ENCODE measurements around the gene CHCHD3. TPM values are rescaled to one million over a fixed set of nuclear protein-coding genes. Genes with fewer than 3 reads are reported as not detected.

CHCHD3 gene
- total RNA-seq, 1 donor from 2014 or later = 38.5 TPM

DNA sequence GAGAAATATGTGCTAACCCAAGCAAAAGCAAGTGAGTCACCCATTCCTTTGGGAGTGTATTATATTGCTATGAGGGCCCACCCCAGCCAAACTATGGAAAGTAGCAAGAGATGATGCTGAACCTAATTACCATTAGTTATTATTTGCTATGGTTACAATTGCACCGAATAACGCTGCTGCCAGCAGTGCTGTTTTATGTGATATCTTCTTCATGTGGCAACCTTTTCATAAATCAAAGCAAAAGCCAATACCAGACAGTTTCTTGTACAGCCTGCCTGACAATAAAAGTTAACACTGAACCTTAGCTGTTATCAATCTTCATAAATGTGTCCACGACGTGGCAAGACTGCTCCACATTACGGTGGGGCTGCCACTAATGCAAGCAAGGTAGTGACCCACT, 263.9 kb downstream of the CHCHD3 start:
- ATAC-seq (no peak), DNase-seq (no peak)
- H3K27ac ChIP-seq = no peak overlapping the region
- H3K4me3 ChIP-seq = no peak overlapping the region
- H3K36me3 ChIP-seq = no peaks in the 10 kb centered on the region
- H3K27me3 ChIP-seq (ENCODE audit: low read depth) = no peaks in the 10 kb centered on the region
- TF ChIP-seq, protein P1, sequence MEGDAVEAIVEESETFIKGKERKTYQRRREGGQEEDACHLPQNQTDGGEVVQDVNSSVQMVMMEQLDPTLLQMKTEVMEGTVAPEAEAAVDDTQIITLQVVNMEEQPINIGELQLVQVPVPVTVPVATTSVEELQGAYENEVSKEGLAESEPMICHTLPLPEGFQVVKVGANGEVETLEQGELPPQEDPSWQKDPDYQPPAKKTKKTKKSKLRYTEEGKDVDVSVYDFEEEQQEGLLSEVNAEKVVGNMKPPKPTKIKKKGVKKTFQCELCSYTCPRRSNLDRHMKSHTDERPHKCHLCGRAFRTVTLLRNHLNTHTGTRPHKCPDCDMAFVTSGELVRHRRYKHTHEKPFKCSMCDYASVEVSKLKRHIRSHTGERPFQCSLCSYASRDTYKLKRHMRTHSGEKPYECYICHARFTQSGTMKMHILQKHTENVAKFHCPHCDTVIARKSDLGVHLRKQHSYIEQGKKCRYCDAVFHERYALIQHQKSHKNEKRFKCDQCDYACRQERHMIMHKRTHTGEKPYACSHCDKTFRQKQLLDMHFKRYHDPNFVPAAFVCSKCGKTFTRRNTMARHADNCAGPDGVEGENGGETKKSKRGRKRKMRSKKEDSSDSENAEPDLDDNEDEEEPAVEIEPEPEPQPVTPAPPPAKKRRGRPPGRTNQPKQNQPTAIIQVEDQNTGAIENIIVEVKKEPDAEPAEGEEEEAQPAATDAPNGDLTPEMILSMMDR (IDR thresholded peaks at IDR 0.05) = no peak
- H3K9me3 ChIP-seq = no peaks in the 10 kb centered on the region
- H3K4me1 ChIP-seq = no peaks in the 10 kb centered on the region
- intact Hi-C loops (cut with DNase I) = no loop called here

DNA sequence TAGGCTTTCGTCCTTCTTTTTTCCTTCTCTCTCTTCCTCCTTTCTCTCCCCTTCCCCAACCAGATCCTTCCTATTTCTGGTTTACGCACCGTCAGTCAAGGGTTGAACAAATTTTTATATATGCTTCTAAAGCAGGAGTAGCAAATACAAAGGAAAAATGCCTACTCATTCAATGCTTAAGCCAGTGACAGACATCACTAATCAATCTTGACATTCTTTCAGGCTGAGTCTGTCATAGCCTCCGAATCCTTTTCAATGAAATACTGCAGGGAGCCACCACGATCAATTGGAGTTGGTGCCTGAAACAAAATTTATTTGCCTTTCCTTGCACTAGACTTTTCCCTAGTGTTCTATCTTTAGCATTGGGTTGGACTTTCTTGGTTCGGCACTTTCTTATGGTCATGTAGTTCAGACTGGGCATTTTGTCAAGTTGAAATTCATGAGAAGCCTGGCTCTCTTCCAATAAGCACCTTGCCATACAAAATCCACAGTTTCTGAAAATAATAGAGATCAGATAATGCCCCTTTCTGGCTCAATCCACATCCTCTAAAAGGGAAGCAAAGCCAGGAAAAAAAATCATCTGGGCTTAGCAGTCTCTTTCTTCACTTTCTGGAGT, 266.1 kb downstream of the CHCHD3 start:
- TF ChIP-seq, protein P1 (IDR thresholded peaks at IDR 0.05) = no peak
- no peaks in the 10 kb centered on the region for H3K27me3 ChIP-seq (ENCODE audit: low read depth)
- ATAC-seq (peak in 1 of 2 donors; percentile 33), DNase-seq (no peak)
- intact Hi-C loops (cut with DNase I) = no loop called here
- H3K4me1 ChIP-seq = no peaks in the 10 kb centered on the region
- no peak overlapping the region for H3K27ac ChIP-seq
- no peak overlapping the region for H3K4me3 ChIP-seq
- no peaks in the 10 kb centered on the region for H3K36me3 ChIP-seq
- no peaks in the 10 kb centered on the region for H3K9me3 ChIP-seq

DNA sequence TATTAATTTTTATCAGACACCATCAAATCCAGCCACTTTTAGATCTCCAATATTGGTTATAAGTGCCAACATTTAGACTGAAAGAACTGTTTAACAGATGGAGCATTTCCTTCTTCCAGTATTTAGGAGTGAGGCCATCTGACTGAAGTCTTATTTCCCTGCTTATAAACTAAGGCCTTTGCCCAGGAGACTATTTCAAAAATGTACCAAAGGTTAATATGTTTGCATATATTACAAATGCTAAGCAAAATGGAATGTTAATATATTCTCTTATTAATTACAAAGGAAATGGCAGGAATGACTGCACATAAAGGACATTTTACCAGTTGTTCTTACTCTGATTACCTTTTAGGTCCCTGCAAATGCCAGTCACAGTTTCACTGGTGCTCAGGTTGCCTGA, 266.8 kb downstream of the CHCHD3 start:
- DNase-seq (no peak), ATAC-seq (no peak)
- no peak overlapping the region for H3K27ac ChIP-seq
- intact Hi-C loops (cut with DNase I) = no loop called here
- H3K4me1 ChIP-seq = no peaks in the 10 kb centered on the region
- no peaks in the 10 kb centered on the region for H3K27me3 ChIP-seq (ENCODE audit: low read depth)
- H3K36me3 ChIP-seq = no peaks in the 10 kb centered on the region
- TF ChIP-seq, protein P1 (IDR thresholded peaks at IDR 0.05) = no peak
- H3K9me3 ChIP-seq = no peaks in the 10 kb centered on the region
- no peak overlapping the region for H3K4me3 ChIP-seq

DNA sequence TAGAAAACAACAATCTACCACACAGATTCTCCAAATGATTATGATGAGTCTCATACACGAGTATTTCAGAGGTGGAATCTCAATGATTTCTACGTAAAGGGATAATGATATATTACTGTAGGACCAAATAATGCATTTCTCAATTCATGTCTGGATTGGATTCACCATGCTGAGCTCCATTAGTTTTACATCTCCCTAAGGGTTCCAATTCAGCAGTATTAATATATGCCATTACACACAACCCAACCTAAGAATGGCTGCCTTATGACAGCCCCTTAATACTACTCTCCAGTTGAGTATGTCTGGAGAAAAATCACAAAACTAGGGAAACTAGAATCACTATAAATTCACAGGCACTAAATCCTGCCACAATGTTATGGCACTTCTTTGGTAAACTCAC, 271.3 kb downstream of the CHCHD3 start:
- DNase-seq = no peak
- ATAC-seq = no peak
- TF ChIP-seq, protein P1 (IDR thresholded peaks at IDR 0.05) = no peak
- H3K27ac ChIP-seq = no peak overlapping the region
- no peaks in the 10 kb centered on the region for H3K9me3 ChIP-seq
- no peaks in the 10 kb centered on the region for H3K4me1 ChIP-seq
- intact Hi-C loops (cut with DNase I) = no loop called here
- no peaks in the 10 kb centered on the region for H3K27me3 ChIP-seq (ENCODE audit: low read depth)
- H3K36me3 ChIP-seq = no peaks in the 10 kb centered on the region
- no peak overlapping the region for H3K4me3 ChIP-seq

DNA sequence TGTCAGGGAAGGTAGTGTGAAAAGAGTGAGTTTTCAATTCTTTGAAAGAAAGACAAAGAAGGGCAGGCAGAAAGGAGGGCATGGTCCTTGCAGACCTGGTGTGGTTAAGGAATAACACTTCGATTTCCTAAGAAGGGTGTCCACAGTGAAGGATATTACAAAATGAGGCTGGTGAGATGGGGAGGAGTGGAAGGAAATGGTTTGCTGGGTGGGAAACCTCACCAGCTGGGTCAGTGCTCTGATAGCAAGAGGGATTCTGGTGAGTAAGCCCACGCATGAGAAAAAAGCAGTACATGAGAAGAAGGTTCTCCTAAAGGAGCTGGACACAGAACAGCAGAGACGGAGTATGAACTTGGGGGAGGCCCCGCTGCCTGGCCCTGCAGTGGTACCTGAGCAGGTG, 275.1 kb downstream of the CHCHD3 start:
- H3K9me3 ChIP-seq = no peaks in the 10 kb centered on the region
- TF ChIP-seq, protein P1 (IDR thresholded peaks at IDR 0.05) = no peak
- intact Hi-C loops (cut with DNase I) = no loop called here
- H3K27ac ChIP-seq = no peak overlapping the region
- H3K36me3 ChIP-seq = no peaks in the 10 kb centered on the region
- no peak overlapping the region for H3K4me3 ChIP-seq
- DNase-seq (no peak), ATAC-seq (no peak)
- H3K4me1 ChIP-seq = no peaks in the 10 kb centered on the region
- H3K27me3 ChIP-seq (ENCODE audit: low read depth) = no peaks in the 10 kb centered on the region

Data from lower lobe of right lung (tissue), 2 donors.